ENCODE measurements around the gene PITX3. TPM values are rescaled to one million over a fixed set of nuclear protein-coding genes. Genes with fewer than 3 reads are reported as not detected.

Gene PITX3
- not detected for polyA plus RNA-seq

- H3K9me3 Mint-ChIP-seq: no peaks in the 10 kb centered on the region
- peak within 1 kb of the TSS; percentile 30 to 84 (median 80) for H3K4me3 Mint-ChIP-seq
- no peaks in the 10 kb centered on the region for H3K36me3 Mint-ChIP-seq
- peaks cover 24% of the 10 kb centered on the region for H3K27me3 Mint-ChIP-seq
- peaks cover 13 to 24% (median 16%) of the 10 kb centered on the region in 3 donors for H3K4me1 Mint-ChIP-seq
- H3K27ac Mint-ChIP-seq: peak within 1 kb of the TSS in 2 of 3 donors; percentile 3 to 67
Observed at GRCh38 chr10:102241444-102242117, at the start of gene PITX3. PITX3 (minus strand) TSS chr10:102241512; CDS start chr10:102232080, 9,432 bp downstream.

- Mint-ChIP-seq H3K27ac (no peak overlapping the region), H3K9me3 (no peaks in the 10 kb centered on the region), H3K4me1 (peaks cover 3 to 18% (median 6%) of the 10 kb centered on the region in 3 donors), H3K4me3 (no peak overlapping the region), H3K36me3 (peaks cover 4% of the 10 kb centered on the region), H3K27me3 (no peaks in the 10 kb centered on the region)
Observed at GRCh38 chr10:102289840-102290239, 48.5 kb upstream of the PITX3 start.

- Mint-ChIP-seq H3K4me3 (no peak overlapping the region), H3K27me3 (no peaks in the 10 kb centered on the region), H3K36me3 (peaks cover 4% of the 10 kb centered on the region), H3K27ac (peak overlapping the region in 1 of 3 donors; percentile 26), H3K4me1 (peaks cover 2 to 23% (median 6%) of the 10 kb centered on the region in 3 donors), H3K9me3 (no peaks in the 10 kb centered on the region)
Observed at GRCh38 chr10:102289356-102289755, 48.0 kb upstream of the PITX3 start.

- no peak overlapping the region for H3K4me3 Mint-ChIP-seq
- no peaks in the 10 kb centered on the region for H3K9me3 Mint-ChIP-seq
- H3K36me3 Mint-ChIP-seq: peaks cover 4% of the 10 kb centered on the region
- peaks cover 12 to 33% (median 12%) of the 10 kb centered on the region in 3 donors for H3K4me1 Mint-ChIP-seq
- no peak overlapping the region for H3K27ac Mint-ChIP-seq
- no peaks in the 10 kb centered on the region for H3K27me3 Mint-ChIP-seq
Observed at GRCh38 chr10:102287991-102288390, 46.7 kb upstream of the PITX3 start.

- Mint-ChIP-seq H3K9me3 (no peaks in the 10 kb centered on the region), H3K36me3 (peaks cover 4% of the 10 kb centered on the region), H3K4me3 (no peak overlapping the region), H3K4me1 (peaks cover 12 to 34% (median 15%) of the 10 kb centered on the region in 3 donors), H3K27me3 (no peaks in the 10 kb centered on the region), H3K27ac (no peak overlapping the region)
Observed at GRCh38 chr10:102287538-102287937, 46.2 kb upstream of the PITX3 start.

GRCh38 chr10:102286216-102286615, 44.9 kb upstream of the PITX3 start:
- Mint-ChIP-seq H3K27ac (no peak overlapping the region), H3K9me3 (no peaks in the 10 kb centered on the region), H3K4me1 (peaks cover 14 to 32% (median 15%) of the 10 kb centered on the region in 3 donors), H3K36me3 (peaks cover 4% of the 10 kb centered on the region), H3K27me3 (no peaks in the 10 kb centered on the region), H3K4me3 (no peak overlapping the region)

- Mint-ChIP-seq H3K36me3 (peaks cover 4% of the 10 kb centered on the region), H3K9me3 (no peaks in the 10 kb centered on the region), H3K4me3 (no peak overlapping the region)
Observed at GRCh38 chr10:102285133-102285532, 43.8 kb upstream of the PITX3 start.

GRCh38 chr10:102284531-102284930, 43.2 kb upstream of the PITX3 start:
- H3K4me1 Mint-ChIP-seq: peaks cover 22 to 37% (median 29%) of the 10 kb centered on the region in 3 donors
- no peaks in the 10 kb centered on the region for H3K27me3 Mint-ChIP-seq
- H3K9me3 Mint-ChIP-seq: no peaks in the 10 kb centered on the region
- H3K27ac Mint-ChIP-seq: no peak overlapping the region
- no peak overlapping the region for H3K4me3 Mint-ChIP-seq
- H3K36me3 Mint-ChIP-seq: peaks cover 4% of the 10 kb centered on the region

More at GRCh38 chr10:102285133-102285532, 43.8 kb upstream of the PITX3 start:
- Mint-ChIP-seq H3K4me1 (peaks cover 18 to 33% (median 23%) of the 10 kb centered on the region in 3 donors), H3K27ac (no peak overlapping the region), H3K27me3 (no peaks in the 10 kb centered on the region)

GRCh38 chr10:102283890-102284289, 42.6 kb upstream of the PITX3 start:
- Mint-ChIP-seq H3K36me3 (peaks cover 4% of the 10 kb centered on the region), H3K4me1 (peaks cover 24 to 37% (median 29%) of the 10 kb centered on the region in 3 donors), H3K27ac (no peak overlapping the region), H3K9me3 (no peaks in the 10 kb centered on the region), H3K27me3 (no peaks in the 10 kb centered on the region), H3K4me3 (no peak overlapping the region)

- Mint-ChIP-seq H3K4me1 (peaks cover 24 to 37% (median 32%) of the 10 kb centered on the region in 3 donors), H3K27ac (no peak overlapping the region), H3K9me3 (no peaks in the 10 kb centered on the region), H3K27me3 (no peaks in the 10 kb centered on the region), H3K36me3 (peaks cover 6% of the 10 kb centered on the region), H3K4me3 (no peak overlapping the region)
Observed at GRCh38 chr10:102283488-102283887, 42.2 kb upstream of the PITX3 start.

GRCh38 chr10:102281102-102281487, 39.8 kb upstream of the PITX3 start:
- Mint-ChIP-seq H3K4me3 (no peak overlapping the region), H3K27ac (peak overlapping the region in 1 of 3 donors; percentile 7), H3K9me3 (no peaks in the 10 kb centered on the region), H3K27me3 (no peaks in the 10 kb centered on the region), H3K4me1 (peaks cover 22 to 34% (median 34%) of the 10 kb centered on the region in 3 donors), H3K36me3 (peaks cover 4% of the 10 kb centered on the region)

- no peak overlapping the region for H3K4me3 Mint-ChIP-seq
- no peaks in the 10 kb centered on the region for H3K27me3 Mint-ChIP-seq
- no peaks in the 10 kb centered on the region for H3K9me3 Mint-ChIP-seq
- H3K4me1 Mint-ChIP-seq: peaks cover 22 to 34% (median 34%) of the 10 kb centered on the region in 3 donors
- H3K27ac Mint-ChIP-seq: peak overlapping the region in 1 of 3 donors; percentile 7
- H3K36me3 Mint-ChIP-seq: peaks cover 4% of the 10 kb centered on the region
Observed at GRCh38 chr10:102280397-102281101, 39.2 kb upstream of the PITX3 start.

- Mint-ChIP-seq H3K36me3 (peaks cover 4% of the 10 kb centered on the region), H3K4me1 (peaks cover 20 to 33% (median 23%) of the 10 kb centered on the region in 3 donors), H3K4me3 (no peak overlapping the region), H3K9me3 (no peaks in the 10 kb centered on the region), H3K27ac (no peak overlapping the region), H3K27me3 (no peaks in the 10 kb centered on the region)
Observed at GRCh38 chr10:102279104-102279503, 37.8 kb upstream of the PITX3 start.

- Mint-ChIP-seq H3K27me3 (no peaks in the 10 kb centered on the region), H3K4me3 (no peak overlapping the region), H3K9me3 (no peaks in the 10 kb centered on the region), H3K27ac (no peak overlapping the region), H3K4me1 (peaks cover 9 to 22% (median 10%) of the 10 kb centered on the region in 3 donors), H3K36me3 (peaks cover 4% of the 10 kb centered on the region)
Observed at GRCh38 chr10:102275343-102275742, 34.0 kb upstream of the PITX3 start.

- Mint-ChIP-seq H3K36me3 (peaks cover 6% of the 10 kb centered on the region), H3K4me3 (no peak overlapping the region), H3K27me3 (no peaks in the 10 kb centered on the region), H3K27ac (peak overlapping the region in 1 of 3 donors; percentile 23), H3K9me3 (no peaks in the 10 kb centered on the region), H3K4me1 (peaks cover 0 to 17% (median 3%) of the 10 kb centered on the region in 3 donors)
Observed at GRCh38 chr10:102274062-102274461, 32.8 kb upstream of the PITX3 start.
